Activated CD8-positive, alpha-beta T cell treated with anti-CD3 and anti-CD28 coated beads for 36 hours (primary cell): ENCODE data around the gene KIR3DL2. TPM values are rescaled to one million over a fixed set of nuclear protein-coding genes. Genes with fewer than 3 reads are reported as not detected.
"Not testable (repeated sequence)": the region's sequence is repeated elsewhere in the genome, so short reads cannot be mapped to it uniquely, and the experiment has no call there.

ENCODE experiments used
- ATAC-seq: fragments of 200-7000 bp; cut with Tn5 transposase; one replicate; pipeline ENCODE4 v1.10.0; 2021; ENCODE audit warnings: mild to moderate bottlenecking, moderate library complexity
- CTCF ChIA-PET: fragments of 350-600 bp; sonication (Branson Sonifier 250); formaldehyde crosslinking; loops from one replicate; lab custom pipeline; 2021; ENCODE audit warnings: antibody characterized with exemption; lab: Charles Lee
- POLR2A ChIA-PET: fragments of 350-600 bp; sonication (Branson Sonifier 250); formaldehyde crosslinking; loops from one replicate; lab custom pipeline; 2021; ENCODE audit warnings: antibody characterized with exemption; lab: Charles Lee
- DNase-seq: peaks from one replicate; pipeline ENCODE4 v3.0.0-alpha.2; 2020
- H3K27ac Mint-ChIP-seq: one replicate; pipeline ENCODE4 v1.8.0; 2021; ENCODE audit warnings: mild to moderate bottlenecking, mixed read lengths
- H3K27me3 Mint-ChIP-seq: one replicate; pipeline ENCODE4 v1.8.0; 2021; ENCODE audit warnings: mixed read lengths
- H3K36me3 Mint-ChIP-seq: one replicate; pipeline ENCODE4 v1.8.0; 2021; ENCODE audit warnings: low read depth, mixed read lengths
- H3K4me1 Mint-ChIP-seq: one replicate; pipeline ENCODE4 v1.8.0; 2021; ENCODE audit warnings: low read depth, mixed read lengths
- H3K4me3 Mint-ChIP-seq: one replicate; pipeline ENCODE4 v1.8.0; 2021; ENCODE audit warnings: mild to moderate bottlenecking, moderate library complexity, mixed read lengths
- H3K9me3 Mint-ChIP-seq: one replicate; pipeline ENCODE4 v1.8.0; 2021; ENCODE audit warnings: mixed read lengths
- CTCF ChIP-seq: fragments of 200-600 bp; IDR thresholded peaks from one replicate; pipeline ENCODE4 v1.8.0; 2022; ENCODE audit warnings: antibody characterized with exemption, mild to moderate bottlenecking
- intact Hi-C: fragments of 100-400 bp; cut with micrococcal nuclease; formaldehyde crosslinking; loops from one replicate; pipeline ENCODE4 v1.10.0; 2022
- total RNA-seq, 2 experiments: library from RNA; stranded (reverse); gene quantifications; one replicate each; pipeline ENCODE4 v1.2.3, GENCODE V29; 2021

The KIR3DL2 gene
- total RNA-seq, 2 experiments from 2014 or later = 0.14 to 0.27 TPM

- Mint-ChIP-seq H3K4me3 (no peak overlapping the region), H3K27me3 (peaks cover 19% of the 10 kb centered on the region), H3K36me3 (no peaks in the 10 kb centered on the region), H3K27ac (no peak overlapping the region), H3K4me1 (no peaks in the 10 kb centered on the region), H3K9me3 (no peaks in the 10 kb centered on the region)
- DNase-seq (no peak), ATAC-seq (no peak)
- intact Hi-C loops = no loop called here
- ChIA-PET POLR2A (no interaction called here), CTCF (no interaction called here)
- no peak for TF ChIP-seq CTCF
Measured at GRCh38 chr19:54883228-54883627, 33.0 kb downstream of the KIR3DL2 start.

- no peaks in the 10 kb centered on the region for H3K9me3 Mint-ChIP-seq
- ChIA-PET POLR2A (no interaction called here), CTCF (no interaction called here)
- no peak for TF ChIP-seq CTCF
- ATAC-seq (no peak), DNase-seq (no peak)
- no peaks in the 10 kb centered on the region for H3K4me1 Mint-ChIP-seq
- no peak overlapping the region for H3K27ac Mint-ChIP-seq
- intact Hi-C loops = no loop called here
- no peaks in the 10 kb centered on the region for H3K36me3 Mint-ChIP-seq
- H3K4me3 Mint-ChIP-seq = no peak overlapping the region
- peaks cover 8% of the 10 kb centered on the region for H3K27me3 Mint-ChIP-seq
Measured at GRCh38 chr19:54888239-54888638, 38.0 kb downstream of the KIR3DL2 start.

- ATAC-seq (no peak), DNase-seq (no peak)
- CTCF ChIA-PET = no interaction called here
- no peaks in the 10 kb centered on the region for H3K4me1 Mint-ChIP-seq
- H3K36me3 Mint-ChIP-seq = no peaks in the 10 kb centered on the region
- no peak overlapping the region for H3K4me3 Mint-ChIP-seq
- H3K27ac Mint-ChIP-seq = no peak overlapping the region
- POLR2A ChIA-PET = no interaction called here
- H3K27me3 Mint-ChIP-seq = peaks cover 8% of the 10 kb centered on the region
- TF ChIP-seq CTCF = no peak
- H3K9me3 Mint-ChIP-seq = no peaks in the 10 kb centered on the region
- intact Hi-C loops = no loop called here
Measured at GRCh38 chr19:54889566-54889965, 39.3 kb downstream of the KIR3DL2 start.

GRCh38 chr19:54893406-54893805 is 43.2 kb downstream of the KIR3DL2 start:
- intact Hi-C loops = no loop called here
- H3K27ac Mint-ChIP-seq = no peak overlapping the region
- no peak for TF ChIP-seq CTCF
- H3K9me3 Mint-ChIP-seq = no peaks in the 10 kb centered on the region
- H3K36me3 Mint-ChIP-seq = no peaks in the 10 kb centered on the region
- ChIA-PET POLR2A (no interaction called here), CTCF (no interaction called here)
- ATAC-seq = no peak
- no peak for DNase-seq
- peaks cover 8% of the 10 kb centered on the region for H3K27me3 Mint-ChIP-seq
- no peaks in the 10 kb centered on the region for H3K4me1 Mint-ChIP-seq
- H3K4me3 Mint-ChIP-seq = no peak overlapping the region

- H3K9me3 Mint-ChIP-seq, DNase-seq, H3K4me3 Mint-ChIP-seq, H3K4me1 Mint-ChIP-seq, POLR2A ChIA-PET, H3K27ac Mint-ChIP-seq, ATAC-seq, H3K36me3 Mint-ChIP-seq, CTCF ChIA-PET, intact Hi-C loops: not testable (repeated sequence)
- H3K27me3 Mint-ChIP-seq = peaks cover 13% of the 10 kb centered on the region
Measured at GRCh38 chr19:54894106-54894505, 43.9 kb downstream of the KIR3DL2 start.

- H3K4me3 Mint-ChIP-seq = no peak overlapping the region
- ChIA-PET POLR2A (no interaction called here), CTCF (no interaction called here)
- intact Hi-C loops = no loop called here
- H3K36me3 Mint-ChIP-seq = no peaks in the 10 kb centered on the region
- no peak overlapping the region for H3K27ac Mint-ChIP-seq
- DNase-seq (no peak), ATAC-seq (no peak)
- no peaks in the 10 kb centered on the region for H3K4me1 Mint-ChIP-seq
- no peak for TF ChIP-seq CTCF
- H3K9me3 Mint-ChIP-seq = no peaks in the 10 kb centered on the region
- peaks cover 11% of the 10 kb centered on the region for H3K27me3 Mint-ChIP-seq
Measured at GRCh38 chr19:54896036-54896435, 45.8 kb downstream of the KIR3DL2 start.

GRCh38 chr19:54898685-54899084 is 48.4 kb downstream of the KIR3DL2 start:
- DNase-seq, intact Hi-C loops, H3K9me3 Mint-ChIP-seq, CTCF ChIA-PET, H3K36me3 Mint-ChIP-seq, H3K27me3 Mint-ChIP-seq, H3K4me3 Mint-ChIP-seq, ATAC-seq, H3K4me1 Mint-ChIP-seq, H3K27ac Mint-ChIP-seq, POLR2A ChIA-PET: not testable (repeated sequence)

- H3K27ac Mint-ChIP-seq, intact Hi-C loops, H3K4me3 Mint-ChIP-seq, H3K4me1 Mint-ChIP-seq, DNase-seq, CTCF ChIA-PET, POLR2A ChIA-PET, ATAC-seq, H3K36me3 Mint-ChIP-seq, H3K27me3 Mint-ChIP-seq, H3K9me3 Mint-ChIP-seq: not testable (repeated sequence)
Measured at GRCh38 chr19:54899646-54900045, 49.4 kb downstream of the KIR3DL2 start.
